Measurements from ENCODE around the gene AKR1E2.

AKR1E2 gene

DNA sequence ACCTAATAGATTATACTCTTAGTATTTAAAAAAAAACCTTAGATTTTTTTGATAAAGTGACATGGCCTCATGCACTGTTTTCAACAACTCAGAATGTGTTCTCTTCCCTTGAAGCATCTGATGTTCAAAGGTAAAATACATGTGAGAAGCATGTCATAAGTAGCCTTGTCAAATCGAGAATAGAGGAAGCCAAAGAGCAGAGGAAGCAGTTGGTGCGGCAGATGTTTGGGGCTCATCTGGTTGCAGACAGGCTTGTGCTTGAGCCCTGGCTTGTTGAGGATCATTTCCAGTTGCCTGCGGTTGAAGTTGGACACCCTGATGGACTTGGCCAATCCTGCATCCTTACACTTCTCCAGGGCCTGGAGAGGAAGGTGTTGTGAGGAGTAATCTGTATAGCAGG, 59.2 kb downstream of the AKR1E2 start:
- no peak for DNase-seq (ENCODE audit: extremely low spot score, insufficient read length, low read depth)
- no peak for FAIRE-seq

DNA sequence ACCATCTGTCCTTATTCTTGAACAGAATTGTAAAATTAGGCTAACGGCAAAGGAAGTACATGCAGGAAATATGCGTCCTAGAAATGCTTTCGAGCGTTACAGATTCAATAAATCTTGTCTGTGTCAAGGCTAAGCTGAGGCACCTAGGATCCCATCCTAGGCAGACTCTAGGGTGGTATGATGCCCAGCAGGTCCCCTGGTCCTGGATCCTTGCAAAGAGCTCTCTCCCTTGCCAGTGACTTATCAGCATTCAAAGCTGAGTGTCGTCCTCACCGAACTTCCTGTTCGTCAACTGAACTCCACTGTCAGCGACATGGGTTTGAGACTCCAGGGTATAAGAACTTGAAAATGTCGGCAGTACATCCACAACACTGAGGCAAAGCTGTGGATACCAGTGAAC, 61.5 kb downstream of the AKR1E2 start:
- no peak for FAIRE-seq

DNA sequence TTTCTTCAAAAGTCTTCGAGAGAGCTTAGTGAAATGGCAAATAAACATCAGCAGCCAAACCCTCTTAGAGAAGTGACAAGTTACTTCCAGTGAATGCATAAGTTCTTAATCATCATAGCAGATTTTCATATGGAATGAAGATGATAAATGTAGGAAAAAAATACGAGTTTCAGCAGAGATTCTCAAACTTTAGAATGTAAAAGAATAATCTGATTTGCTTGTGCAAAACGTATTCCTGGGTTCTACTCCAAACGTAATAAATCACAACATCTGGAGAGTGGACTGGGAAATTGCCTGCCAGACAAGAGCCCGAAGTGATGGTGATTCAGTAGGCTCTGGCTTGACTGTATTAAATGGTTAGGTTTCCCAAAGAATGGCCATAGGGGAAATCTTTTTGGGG, 62.2 kb downstream of the AKR1E2 start:
- FAIRE-seq (no peak), DNase-seq (ENCODE audit: extremely low spot score, insufficient read length, low read depth) (no peak)

More for the DNA sequence above, 61.5 kb downstream of the AKR1E2 start:
- no peak for DNase-seq (ENCODE audit: extremely low spot score, insufficient read length, low read depth)

- no peak for FAIRE-seq
Measured at GRCh38 chr10:4889959-4890358, 64.0 kb downstream of the AKR1E2 start.

GRCh38 chr10:4892681-4893080, 66.7 kb downstream of the AKR1E2 start:
- no peak for DNase-seq (ENCODE audit: extremely low spot score, insufficient read length, low read depth)
- FAIRE-seq, result no peak

More at GRCh38 chr10:4889959-4890358, 64.0 kb downstream of the AKR1E2 start:
- DNase-seq (ENCODE audit: extremely low spot score, insufficient read length, low read depth), result no peak

GRCh38 chr10:4894335-4894734, 68.3 kb downstream of the AKR1E2 start:
- no peak for FAIRE-seq
- DNase-seq (ENCODE audit: extremely low spot score, insufficient read length, low read depth), result no peak

Data from GM18507 (cell line).